ENCODE measurements around the gene AKAP7.

- TF ChIP-seq, protein P1, sequence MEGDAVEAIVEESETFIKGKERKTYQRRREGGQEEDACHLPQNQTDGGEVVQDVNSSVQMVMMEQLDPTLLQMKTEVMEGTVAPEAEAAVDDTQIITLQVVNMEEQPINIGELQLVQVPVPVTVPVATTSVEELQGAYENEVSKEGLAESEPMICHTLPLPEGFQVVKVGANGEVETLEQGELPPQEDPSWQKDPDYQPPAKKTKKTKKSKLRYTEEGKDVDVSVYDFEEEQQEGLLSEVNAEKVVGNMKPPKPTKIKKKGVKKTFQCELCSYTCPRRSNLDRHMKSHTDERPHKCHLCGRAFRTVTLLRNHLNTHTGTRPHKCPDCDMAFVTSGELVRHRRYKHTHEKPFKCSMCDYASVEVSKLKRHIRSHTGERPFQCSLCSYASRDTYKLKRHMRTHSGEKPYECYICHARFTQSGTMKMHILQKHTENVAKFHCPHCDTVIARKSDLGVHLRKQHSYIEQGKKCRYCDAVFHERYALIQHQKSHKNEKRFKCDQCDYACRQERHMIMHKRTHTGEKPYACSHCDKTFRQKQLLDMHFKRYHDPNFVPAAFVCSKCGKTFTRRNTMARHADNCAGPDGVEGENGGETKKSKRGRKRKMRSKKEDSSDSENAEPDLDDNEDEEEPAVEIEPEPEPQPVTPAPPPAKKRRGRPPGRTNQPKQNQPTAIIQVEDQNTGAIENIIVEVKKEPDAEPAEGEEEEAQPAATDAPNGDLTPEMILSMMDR (IDR thresholded peaks at IDR 0.05): no peak
- no peak for TF ChIP-seq POLR2A (IDR thresholded peaks at IDR 0.05)
Observed at GRCh38 chr6:131316654-131317053, 181.4 kb downstream of the AKAP7 start.

All from testis (tissue), 2 donors.